Endothelial cell of umbilical vein (primary cell): ENCODE measurements around the gene SLC5A10. TPM values are rescaled to one million over a fixed set of nuclear protein-coding genes. Genes with fewer than 3 reads are reported as not detected.

Experiments
- BruUV-seq: library from RNA; stranded (reverse); fragments of 400-500 nt; replicated peaks from 2 replicates; lab custom pipeline; 2021; lab: Mats Ljungman, UMichigan
- CTCF ChIA-PET: fragments of 300-600, 350-600 bp; sonication (Branson Sonifier 250); formaldehyde crosslinking; loops from one replicate; lab custom pipeline; 2021; ENCODE audit warnings: antibody characterized with exemption, inconsistent platforms; lab: Charles Lee
- POLR2A ChIA-PET: fragments of 300-600, 350-600 bp; sonication (Branson Sonifier 250); formaldehyde crosslinking; loops from one replicate; lab custom pipeline; 2021; ENCODE audit warnings: antibody characterized with exemption, inconsistent platforms; lab: Charles Lee
- DNase-seq: peaks from one replicate; pipeline ENCODE4 v3.0.0-alpha.2; 2011; ENCODE audit warnings: low read depth, low spot score
- FAIRE-seq: peaks from 2 replicates; lab custom pipeline; 2011; peaks lifted over from hg19 to GRCh38; lab: Jason Lieb, UNC
- H2AFZ ChIP-seq: 2 replicates; pipeline ENCODE4 v1.6.0; 2012; ENCODE audit warnings: low read depth, low read length, control low read depth, inconsistent platforms
- H3K27ac ChIP-seq: 2 replicates; pipeline ENCODE4 v1.5.1; 2011; ENCODE audit warnings: low read depth, mild to moderate bottlenecking, control low read depth, low read length, moderate library complexity; ENCODE audit not compliant: insufficient read depth
- H3K27me3 ChIP-seq, 2 experiments: 2 replicates each; pipeline versions ENCODE4 v1.6.0 to v1.6.1; 2011; ENCODE audit warnings: low read length in 2 of 2, mixed read lengths in 1 of 2; ENCODE audit not compliant: control insufficient read depth in 2 of 2, insufficient read depth in 2 of 2
- H3K36me3 ChIP-seq, 2 experiments: 2 replicates in 1 of 2; 3 replicates in 1 of 2; pipeline ENCODE4 v1.5.1; 2011; ENCODE audit warnings: low read length in 2 of 2, mild to moderate bottlenecking in 1 of 2, moderate library complexity in 1 of 2; ENCODE audit not compliant: control insufficient read depth in 2 of 2, insufficient read depth in 2 of 2; ENCODE audit errors: extremely low read depth in 1 of 2
- H3K4me1 ChIP-seq: 3 replicates; pipeline ENCODE4 v1.5.1; 2011; ENCODE audit warnings: mild to moderate bottlenecking, low read length; ENCODE audit not compliant: control insufficient read depth, insufficient read depth; ENCODE audit errors: extremely low read depth
- H3K4me2 ChIP-seq: 2 replicates; pipeline ENCODE4 v1.6.1; 2011; ENCODE audit warnings: low read length, control low read depth, mixed read lengths; ENCODE audit not compliant: insufficient read depth
- H3K4me3 ChIP-seq, 3 experiments: fragments of 200-600 bp in 1 of 3; sonication (generic), shearing (Covaris generic) in 1 of 3; replicated peaks in 1 of 3; 2 replicates each; pipeline ENCODE4 v1.5.1; 2011 to 2016; ENCODE audit warnings: control low read depth in 3 of 3, low read length in 3 of 3, mild to moderate bottlenecking in 2 of 3, inconsistent platforms in 1 of 3, low read depth in 1 of 3, moderate library complexity in 1 of 3; ENCODE audit not compliant: insufficient read depth in 1 of 3
- H3K79me2 ChIP-seq: 2 replicates; pipeline ENCODE4 v1.6.0; 2012; ENCODE audit warnings: low read length, inconsistent platforms; ENCODE audit not compliant: control insufficient read depth, insufficient read depth
- H3K9ac ChIP-seq: replicated peaks from 2 replicates; pipeline ENCODE3; 2011; ENCODE audit warnings: low read length, control low read depth; ENCODE audit not compliant: insufficient read depth; ENCODE audit errors: extremely low read depth
- H3K9me1 ChIP-seq: replicated peaks from 3 replicates; pipeline ENCODE4 v1.6.0; 2011; ENCODE audit warnings: mild to moderate bottlenecking, low read length; ENCODE audit not compliant: control insufficient read depth, insufficient read depth; ENCODE audit errors: extremely low read depth
- H3K9me3 ChIP-seq: replicated peaks from 2 replicates; pipeline ENCODE4 v1.5.1; 2012; ENCODE audit warnings: low read length, inconsistent platforms; ENCODE audit not compliant: control insufficient read depth, insufficient read depth
- H4K20me1 ChIP-seq: replicated peaks from 2 replicates; pipeline ENCODE3; 2011; ENCODE audit warnings: mild to moderate bottlenecking, low read length; ENCODE audit not compliant: control insufficient read depth, insufficient read depth; ENCODE audit errors: extremely low read depth
- EZH2 ChIP-seq: IDR thresholded peaks from 2 replicates; pipeline ENCODE4 v1.6.1; 2012; ENCODE audit warnings: borderline replicate concordance, low read depth, mild to moderate bottlenecking, moderate library complexity, low read length, inconsistent platforms; ENCODE audit not compliant: severe bottlenecking
- FOS ChIP-seq: IDR thresholded peaks from 2 replicates; pipeline ENCODE4 v1.6.1; 2011; ENCODE audit warnings: mild to moderate bottlenecking, low read length, moderate library complexity, borderline replicate concordance; ENCODE audit not compliant: insufficient read depth
- GATA2 ChIP-seq: IDR thresholded peaks from 2 replicates; pipeline ENCODE4 v1.7.0; 2011; ENCODE audit warnings: low read depth, mild to moderate bottlenecking, moderate library complexity, mixed read lengths, low read length; ENCODE audit not compliant: insufficient read length, insufficient read depth
- JUN ChIP-seq: IDR thresholded peaks from 2 replicates; pipeline ENCODE4 v1.6.1; 2011; ENCODE audit warnings: borderline replicate concordance, low read depth; ENCODE audit not compliant: insufficient read length, insufficient read depth
- MAX ChIP-seq: IDR thresholded peaks from 2 replicates; pipeline ENCODE4 v1.6.1; 2011; ENCODE audit not compliant: insufficient read depth, insufficient read length
- MYC ChIP-seq: IDR thresholded peaks from one replicate; pipeline ENCODE4 v1.6.1; 2011; ENCODE audit warnings: mild to moderate bottlenecking, low read depth, low read length
- POLR2A ChIP-seq: IDR thresholded peaks from 2 replicates; pipeline ENCODE4 v1.6.1; 2012; ENCODE audit warnings: low read depth, mild to moderate bottlenecking, control low read depth, low read length
- POLR2AphosphoS5 ChIP-seq: IDR thresholded peaks from 2 replicates; pipeline ENCODE4 v1.6.1; 2012; ENCODE audit warnings: low read depth, mild to moderate bottlenecking, control low read depth, low read length, moderate library complexity; ENCODE audit not compliant: insufficient read depth
- dilution Hi-C: fragments of 300-500 bp; cut with MboI; formaldehyde crosslinking; loops from one replicate; pipeline ENCODE4 v1.15.0; 2019; ENCODE audit warnings: low sequenced_read_pairs; ENCODE audit not compliant: extremely low pct_ligation_motif_present
- intact Hi-C: fragments of 100-400 bp; cut with micrococcal nuclease; formaldehyde crosslinking; loops from one replicate; pipeline ENCODE4 v1.10.0; 2022
- polyA plus RNA-seq, 4 experiments: library from polyadenylated mRNA; depleted of rRNA in 3 of 4; stranded (reverse) in 3 of 4; unstranded in 1 of 4; fragments of >200 nt; gene quantifications; 2 replicates each; pipeline versions ENCODE4 v1.2.1 to v1.2.3, GENCODE V29; 2011 to 2012; ENCODE audit warnings: missing spikeins in 1 of 4
- total RNA-seq: library from RNA; stranded (reverse); gene quantifications from 2 replicates; pipeline ENCODE4 v1.2.3, GENCODE V29; 2021
- TF ChIP-seq, protein P1 (sequence below), 2 donors: IDR thresholded peaks; 1 replicate in 1 of 2; 2 replicates in 1 of 2; pipeline ENCODE4 v1.5.1; 2011; ENCODE audit warnings: low read length in 2 of 2, mild to moderate bottlenecking in 2 of 2, moderate library complexity in 2 of 2, control low read depth in 1 of 2, inconsistent platforms in 1 of 2, low read depth in 1 of 2; ENCODE audit not compliant: insufficient read depth in 1 of 2; ENCODE audit errors: extremely low read depth in 1 of 2

SLC5A10 gene
- total and polyA plus RNA-seq, 2 donors (not counting 3 experiments of a cell fraction or from before 2014, with no cell fraction given) = not detected

- Histone ChIP-seq H3K36me3 (no peaks in the 10 kb centered on the region), H3K27ac (no peak overlapping the region), H3K27me3 (no peaks in the 10 kb centered on the region), H3K9ac (no peak overlapping the region), H3K79me2 (no peaks in the 10 kb centered on the region), H3K9me1 (no peaks in the 10 kb centered on the region), H3K4me2 (no peak overlapping the region), H3K9me3 (no peaks in the 10 kb centered on the region), H3K4me3 (no peak overlapping the region), H2AFZ (no peak overlapping the region), H3K4me1 (peaks cover 2% of the 10 kb centered on the region), H4K20me1 (no peaks in the 10 kb centered on the region)
- dilution Hi-C loops = no loop called here
- FAIRE-seq = no peak
- no peak for DNase-seq
- no TSS peak for BruUV-seq
- no peak for TF ChIP-seq FOS
- no peak for TF ChIP-seq JUN
- no peak for TF ChIP-seq MYC
- TF ChIP-seq EZH2 = no peak
- TF ChIP-seq POLR2AphosphoS5 = no peak
- TF ChIP-seq POLR2A = no peak
- no peak for TF ChIP-seq GATA2
- TF ChIP-seq, protein P1, sequence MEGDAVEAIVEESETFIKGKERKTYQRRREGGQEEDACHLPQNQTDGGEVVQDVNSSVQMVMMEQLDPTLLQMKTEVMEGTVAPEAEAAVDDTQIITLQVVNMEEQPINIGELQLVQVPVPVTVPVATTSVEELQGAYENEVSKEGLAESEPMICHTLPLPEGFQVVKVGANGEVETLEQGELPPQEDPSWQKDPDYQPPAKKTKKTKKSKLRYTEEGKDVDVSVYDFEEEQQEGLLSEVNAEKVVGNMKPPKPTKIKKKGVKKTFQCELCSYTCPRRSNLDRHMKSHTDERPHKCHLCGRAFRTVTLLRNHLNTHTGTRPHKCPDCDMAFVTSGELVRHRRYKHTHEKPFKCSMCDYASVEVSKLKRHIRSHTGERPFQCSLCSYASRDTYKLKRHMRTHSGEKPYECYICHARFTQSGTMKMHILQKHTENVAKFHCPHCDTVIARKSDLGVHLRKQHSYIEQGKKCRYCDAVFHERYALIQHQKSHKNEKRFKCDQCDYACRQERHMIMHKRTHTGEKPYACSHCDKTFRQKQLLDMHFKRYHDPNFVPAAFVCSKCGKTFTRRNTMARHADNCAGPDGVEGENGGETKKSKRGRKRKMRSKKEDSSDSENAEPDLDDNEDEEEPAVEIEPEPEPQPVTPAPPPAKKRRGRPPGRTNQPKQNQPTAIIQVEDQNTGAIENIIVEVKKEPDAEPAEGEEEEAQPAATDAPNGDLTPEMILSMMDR (IDR thresholded peaks at IDR 0.05; ENCODE audit: extremely low read depth in 1 of 2, insufficient read depth in 1 of 2, low read depth in 1 of 2, low read length in 2 of 2) = no peak
- TF ChIP-seq MAX = no peak
- ChIA-PET CTCF (interaction anchor here (0.6 to 1.8 kb wide), 2 partner anchors 53 kb away, joined by 3 to 8 read pairs; no protein-coding TSS in a partner anchor), POLR2A (no interaction called here)
- intact Hi-C loops = no loop called here
Measured at GRCh38 chr17:19013806-19014627, 62.1 kb downstream of the SLC5A10 start.
